ENCODE results near the gene AANAT.

DNA sequence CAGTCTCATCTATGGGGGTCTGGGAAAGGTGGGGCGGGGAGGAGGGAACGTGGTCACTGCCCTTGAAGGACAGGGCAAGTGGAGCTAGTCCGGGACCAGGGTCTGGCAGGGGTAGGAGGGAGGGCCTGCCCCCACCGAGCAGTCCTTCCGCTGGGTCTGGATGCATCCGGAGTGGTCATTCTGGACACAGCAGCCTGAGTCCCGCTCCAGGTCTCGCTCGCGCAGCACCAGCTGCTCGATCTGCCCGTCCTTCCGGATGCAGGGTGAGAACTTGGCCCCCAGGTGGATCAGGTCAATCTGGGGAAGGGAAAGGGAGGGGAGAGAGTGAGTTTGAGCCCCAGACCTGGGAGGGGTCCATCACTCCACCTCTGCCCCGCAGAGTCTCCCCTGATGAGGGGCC is 6.8 kb downstream of the AANAT start:
- TF ChIP-seq, protein P1, sequence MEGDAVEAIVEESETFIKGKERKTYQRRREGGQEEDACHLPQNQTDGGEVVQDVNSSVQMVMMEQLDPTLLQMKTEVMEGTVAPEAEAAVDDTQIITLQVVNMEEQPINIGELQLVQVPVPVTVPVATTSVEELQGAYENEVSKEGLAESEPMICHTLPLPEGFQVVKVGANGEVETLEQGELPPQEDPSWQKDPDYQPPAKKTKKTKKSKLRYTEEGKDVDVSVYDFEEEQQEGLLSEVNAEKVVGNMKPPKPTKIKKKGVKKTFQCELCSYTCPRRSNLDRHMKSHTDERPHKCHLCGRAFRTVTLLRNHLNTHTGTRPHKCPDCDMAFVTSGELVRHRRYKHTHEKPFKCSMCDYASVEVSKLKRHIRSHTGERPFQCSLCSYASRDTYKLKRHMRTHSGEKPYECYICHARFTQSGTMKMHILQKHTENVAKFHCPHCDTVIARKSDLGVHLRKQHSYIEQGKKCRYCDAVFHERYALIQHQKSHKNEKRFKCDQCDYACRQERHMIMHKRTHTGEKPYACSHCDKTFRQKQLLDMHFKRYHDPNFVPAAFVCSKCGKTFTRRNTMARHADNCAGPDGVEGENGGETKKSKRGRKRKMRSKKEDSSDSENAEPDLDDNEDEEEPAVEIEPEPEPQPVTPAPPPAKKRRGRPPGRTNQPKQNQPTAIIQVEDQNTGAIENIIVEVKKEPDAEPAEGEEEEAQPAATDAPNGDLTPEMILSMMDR (IDR thresholded peaks at IDR 0.05): no peak
- TF ChIP-seq POLR2A (IDR thresholded peaks at IDR 0.05): no peak

Data from uterus (tissue), 2 donors.